ENCODE data around the gene CD300LD.
"Not testable (repeated sequence)": the region's sequence is repeated elsewhere in the genome, so short reads cannot be mapped to it uniquely, and the experiment has no call there.

The CD300LD gene

DNA sequence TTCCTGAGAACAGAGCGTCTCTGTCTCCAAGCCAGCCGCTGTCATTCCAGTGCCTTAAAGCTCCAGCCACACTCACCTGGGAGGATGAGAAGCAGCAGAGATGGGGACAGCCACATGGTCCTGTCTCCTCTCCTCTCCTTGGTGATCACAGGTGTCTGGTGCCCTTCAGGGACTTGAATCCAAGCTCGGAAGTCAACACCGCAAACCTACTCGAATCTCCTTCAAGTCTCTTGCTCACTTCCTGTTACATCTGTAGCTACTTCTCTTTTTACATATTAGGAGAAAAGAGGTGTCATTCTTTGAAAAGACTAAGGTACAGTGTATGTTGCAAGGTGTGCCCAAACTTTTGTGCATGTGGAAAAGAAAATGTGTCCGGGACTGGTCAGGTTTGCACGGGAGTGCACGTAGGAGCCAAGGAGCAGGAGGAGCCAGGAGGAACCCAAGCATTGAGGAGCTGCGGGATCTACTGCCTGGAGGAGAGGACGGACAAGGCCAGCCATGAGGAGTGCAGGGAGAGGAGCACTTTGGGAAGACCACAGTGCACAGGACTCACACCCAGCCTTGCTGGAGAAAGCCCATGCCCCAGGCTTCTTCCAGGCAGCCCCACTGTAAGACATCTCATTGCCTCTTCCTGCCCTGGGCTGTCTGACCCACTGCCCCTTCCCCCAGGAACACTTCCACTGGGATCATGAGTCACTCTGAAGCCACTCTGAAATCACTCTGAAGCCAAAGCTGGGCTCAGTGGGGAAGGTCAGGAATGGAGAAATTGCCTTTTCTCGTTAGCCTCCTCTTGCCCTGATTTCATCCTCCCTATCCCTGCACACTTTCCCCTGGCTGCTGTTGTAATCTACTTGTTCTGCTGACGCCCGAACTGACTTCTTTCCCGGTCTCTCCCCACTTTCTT lies at the start of gene CD300LD:
CD300LD (minus strand) TSS at position 197 of the 904 bp plus-strand sequence; CDS start at position 116, 81 bp downstream.
- TF ChIP-seq, protein P1, sequence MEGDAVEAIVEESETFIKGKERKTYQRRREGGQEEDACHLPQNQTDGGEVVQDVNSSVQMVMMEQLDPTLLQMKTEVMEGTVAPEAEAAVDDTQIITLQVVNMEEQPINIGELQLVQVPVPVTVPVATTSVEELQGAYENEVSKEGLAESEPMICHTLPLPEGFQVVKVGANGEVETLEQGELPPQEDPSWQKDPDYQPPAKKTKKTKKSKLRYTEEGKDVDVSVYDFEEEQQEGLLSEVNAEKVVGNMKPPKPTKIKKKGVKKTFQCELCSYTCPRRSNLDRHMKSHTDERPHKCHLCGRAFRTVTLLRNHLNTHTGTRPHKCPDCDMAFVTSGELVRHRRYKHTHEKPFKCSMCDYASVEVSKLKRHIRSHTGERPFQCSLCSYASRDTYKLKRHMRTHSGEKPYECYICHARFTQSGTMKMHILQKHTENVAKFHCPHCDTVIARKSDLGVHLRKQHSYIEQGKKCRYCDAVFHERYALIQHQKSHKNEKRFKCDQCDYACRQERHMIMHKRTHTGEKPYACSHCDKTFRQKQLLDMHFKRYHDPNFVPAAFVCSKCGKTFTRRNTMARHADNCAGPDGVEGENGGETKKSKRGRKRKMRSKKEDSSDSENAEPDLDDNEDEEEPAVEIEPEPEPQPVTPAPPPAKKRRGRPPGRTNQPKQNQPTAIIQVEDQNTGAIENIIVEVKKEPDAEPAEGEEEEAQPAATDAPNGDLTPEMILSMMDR (IDR thresholded peaks at IDR 0.05; ENCODE audit: borderline replicate concordance, control extremely low read depth, extremely low read depth, insufficient read depth, missing control alignments) = no peak
- no peak for DNase-seq (ENCODE audit: low spot score)
- in situ Hi-C loops (cut with MboI; ENCODE audit: low sequenced_read_pairs, unreplicated experiment) = no loop called here

DNA sequence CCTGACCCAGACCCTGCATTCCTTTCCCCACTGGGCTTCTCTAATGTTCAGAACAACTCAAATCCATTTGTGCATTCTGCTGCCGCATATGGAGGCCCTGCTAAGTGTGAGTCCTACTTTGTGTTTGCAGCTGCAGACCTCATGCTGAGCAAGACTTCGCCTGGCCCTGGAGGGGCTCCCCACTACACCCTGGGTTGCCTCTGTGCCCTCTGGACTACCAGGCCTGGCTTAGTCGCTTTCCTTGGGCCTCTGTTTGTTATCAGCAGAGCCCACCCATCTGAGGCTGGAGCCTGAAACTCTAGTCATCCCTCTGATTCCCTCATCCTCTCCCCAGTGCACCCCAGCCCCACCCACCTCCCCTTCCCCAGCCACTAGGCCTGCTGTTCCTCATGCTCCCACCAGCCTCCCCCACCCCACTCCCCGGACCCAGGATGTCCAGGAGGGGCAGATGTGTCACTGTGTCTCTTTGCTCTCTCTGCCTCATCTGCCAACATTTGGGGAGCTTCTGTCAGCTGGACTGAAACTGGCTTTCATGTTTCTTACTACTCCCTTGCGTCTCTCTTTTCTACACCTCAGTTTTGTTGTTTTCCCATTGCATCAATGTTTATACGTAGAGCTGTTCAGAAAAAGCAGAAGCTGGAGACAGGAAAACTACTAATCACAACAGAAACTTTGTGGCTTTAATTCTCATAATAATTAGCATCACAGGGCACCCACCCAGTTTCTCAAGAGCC lies 49.3 kb upstream of the CD300LD start:
- no peak for DNase-seq (ENCODE audit: low spot score)
- in situ Hi-C loops (cut with MboI; ENCODE audit: low sequenced_read_pairs, unreplicated experiment) = no loop called here
- TF ChIP-seq, protein P1 (IDR thresholded peaks at IDR 0.05; ENCODE audit: borderline replicate concordance, control extremely low read depth, extremely low read depth, insufficient read depth, missing control alignments) = no peak

DNA sequence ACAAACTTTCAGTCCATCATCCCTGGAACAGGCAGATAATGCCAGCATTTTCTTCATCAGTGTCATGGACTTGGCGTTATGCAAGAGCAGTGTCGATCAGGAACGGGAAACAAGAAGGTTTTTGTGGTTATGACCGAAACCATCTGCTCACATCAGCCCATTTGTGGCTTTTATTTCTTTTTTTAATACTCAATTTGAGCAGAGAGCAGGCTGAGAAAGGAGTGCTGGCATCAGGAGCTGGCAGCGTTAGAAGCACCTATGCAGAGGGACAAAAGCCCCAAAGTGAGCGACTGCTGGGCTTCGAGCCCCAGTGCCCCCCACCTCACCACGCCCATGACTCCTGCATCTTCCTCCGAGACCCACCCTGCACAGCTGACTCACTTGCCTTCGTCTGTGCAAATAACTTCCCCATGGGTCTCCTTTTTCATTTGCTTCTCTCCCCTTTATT lies 47.6 kb upstream of the CD300LD start:
- DNase-seq (ENCODE audit: low spot score) = no peak
- TF ChIP-seq, protein P1 (IDR thresholded peaks at IDR 0.05; ENCODE audit: borderline replicate concordance, control extremely low read depth, extremely low read depth, insufficient read depth, missing control alignments) = no peak
- in situ Hi-C loops (cut with MboI; ENCODE audit: low sequenced_read_pairs, unreplicated experiment) = no loop called here

DNA sequence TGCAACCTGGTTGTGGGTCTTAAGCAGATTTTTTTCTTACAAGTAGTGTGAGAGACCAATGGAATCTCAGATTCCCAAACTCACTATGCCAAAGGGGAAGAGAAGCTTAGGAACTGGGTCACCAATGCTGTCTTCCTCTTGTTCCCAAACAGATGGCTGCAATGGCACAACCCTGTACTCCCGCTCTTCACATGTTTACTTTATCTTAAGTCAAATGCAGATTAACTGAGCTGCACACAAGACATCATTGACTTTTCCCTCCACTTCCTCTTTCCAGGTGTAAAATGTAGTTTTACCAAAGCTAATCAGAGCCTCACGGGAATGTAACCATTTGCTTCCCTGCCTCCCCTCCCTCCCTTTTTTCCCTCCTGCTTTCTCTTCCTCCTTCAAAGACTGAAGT lies 45.8 kb upstream of the CD300LD start:
- DNase-seq (ENCODE audit: low spot score) = no peak
- TF ChIP-seq, protein P1 (IDR thresholded peaks at IDR 0.05; ENCODE audit: borderline replicate concordance, control extremely low read depth, extremely low read depth, insufficient read depth, missing control alignments) = no peak
- in situ Hi-C loops (cut with MboI; ENCODE audit: low sequenced_read_pairs, unreplicated experiment) = no loop called here

DNA sequence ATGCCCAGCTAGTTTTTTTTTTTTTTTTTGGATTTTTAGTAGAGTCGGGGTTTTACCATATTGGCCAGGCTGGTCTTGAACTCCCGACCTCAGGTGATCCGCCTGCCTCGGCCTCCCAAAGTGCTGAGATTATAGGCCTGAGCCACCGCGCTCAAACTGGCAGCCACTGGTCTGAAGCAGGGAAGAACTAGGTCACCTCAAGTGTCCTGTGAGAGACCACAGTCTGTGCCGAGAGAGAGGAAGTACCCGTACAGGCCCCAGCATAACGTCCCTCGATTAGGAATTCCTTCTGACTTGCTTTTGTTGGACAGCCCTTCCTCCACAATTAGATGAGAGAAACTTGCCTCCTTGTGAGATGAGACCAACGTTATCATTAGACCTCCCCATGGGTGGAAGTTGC lies 45.2 kb upstream of the CD300LD start:
- in situ Hi-C loops (cut with MboI; ENCODE audit: low sequenced_read_pairs, unreplicated experiment) = no loop called here

DNA sequence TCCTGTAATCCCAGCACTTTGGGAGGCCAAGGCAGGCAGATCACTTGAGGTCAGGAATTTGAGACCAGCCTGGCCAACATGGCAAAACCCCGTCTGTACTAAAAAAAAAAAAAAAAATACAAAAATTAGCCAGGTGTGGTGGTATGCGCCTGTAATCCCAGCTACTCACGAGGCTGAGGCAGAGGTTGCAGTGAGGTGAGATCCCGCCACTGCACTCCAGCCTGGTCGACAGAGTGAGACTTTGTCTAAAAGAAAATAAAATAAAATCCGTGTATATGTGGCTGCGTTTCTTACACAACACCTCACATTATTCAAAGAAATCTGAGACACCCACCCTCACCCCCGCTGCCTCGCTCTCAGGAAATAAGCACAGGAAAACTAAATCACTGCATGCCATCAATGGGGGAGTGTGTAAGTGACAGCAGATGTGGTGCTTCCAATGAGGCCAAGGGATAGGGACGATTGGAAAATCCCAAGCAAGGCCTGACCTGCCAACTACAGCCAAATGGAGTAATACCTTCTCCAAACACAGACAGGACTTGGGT lies 44.5 kb upstream of the CD300LD start:
- DNase-seq (ENCODE audit: low spot score); in situ Hi-C loops (cut with MboI; ENCODE audit: low sequenced_read_pairs, unreplicated experiment): not testable (repeated sequence)

More for the DNA sequence above, 45.2 kb upstream of the CD300LD start:
- TF ChIP-seq, protein P1 (IDR thresholded peaks at IDR 0.05; ENCODE audit: borderline replicate concordance, control extremely low read depth, extremely low read depth, insufficient read depth, missing control alignments) = no peak
- DNase-seq (ENCODE audit: low spot score) = no peak

All from GM13976 (cell line).